HepG2 (cell line): Measurements from ENCODE around the gene CSNK1D. TPM values are rescaled to one million over a fixed set of nuclear protein-coding genes. Genes with fewer than 3 reads are reported as not detected.

Source experiments
- ETV6 ChIP-seq: sonication (generic); formaldehyde crosslinking; conservative IDR thresholded peaks from 2 replicates; pipeline ENCODE4 v1.4.0; 2020; ENCODE audit warnings: missing genetic modification reagents
- FOXA3 ChIP-seq: IDR thresholded peaks from 2 replicates; pipeline ENCODE4 v1.6.1; 2016; ENCODE audit warnings: missing genetic modification reagents, missing compliant biosample characterization
- GABPB1 ChIP-seq: IDR thresholded peaks from 2 replicates; pipeline ENCODE4 v1.6.1; 2016; ENCODE audit warnings: mild to moderate bottlenecking, missing genetic modification reagents, moderate library complexity, missing compliant biosample characterization
- NCOA5 ChIP-seq: sonication (generic); formaldehyde crosslinking; IDR thresholded peaks from 2 replicates; pipeline ENCODE4 v1.4.0; 2020; ENCODE audit warnings: missing genetic modification reagents
- SNAPC2 ChIP-seq: sonication (generic); formaldehyde crosslinking; IDR thresholded peaks from 2 replicates; pipeline ENCODE4 v1.8.1; 2022; ENCODE audit warnings: mild to moderate bottlenecking, missing genetic modification reagents
- TAF1 ChIP-seq: sonication (generic); formaldehyde crosslinking; IDR thresholded peaks from 2 replicates; pipeline ENCODE4 v1.4.0; 2020; ENCODE audit warnings: missing genetic modification reagents
- TCF7L2 ChIP-seq: IDR thresholded peaks from 2 replicates; pipeline ENCODE4 v1.6.1; 2011; ENCODE audit warnings: mild to moderate bottlenecking, low read depth, low read length, moderate library complexity
- YEATS2 ChIP-seq: sonication (generic); formaldehyde crosslinking; IDR thresholded peaks from 2 replicates; pipeline ENCODE4 v1.4.0; 2020; ENCODE audit warnings: missing genetic modification reagents, borderline replicate concordance
- ZFYVE20 ChIP-seq: sonication (generic); formaldehyde crosslinking; IDR thresholded peaks from 2 replicates; pipeline ENCODE4 v1.8.0; 2023; ENCODE audit warnings: low read depth, mild to moderate bottlenecking, moderate library complexity, missing genetic modification reagents, borderline replicate concordance
- ZNF17 ChIP-seq: sonication (generic); formaldehyde crosslinking; IDR thresholded peaks from 2 replicates; pipeline ENCODE4 v1.5.0; 2020; ENCODE audit warnings: mild to moderate bottlenecking, missing genetic modification reagents
- ZNF510 ChIP-seq: sonication (generic); formaldehyde crosslinking; IDR thresholded peaks from 2 replicates; pipeline ENCODE4 v1.4.0; 2020; ENCODE audit warnings: low read depth, mild to moderate bottlenecking, missing genetic modification reagents
- ZNF546 ChIP-seq: sonication (generic); formaldehyde crosslinking; conservative IDR thresholded peaks from 2 replicates; pipeline ENCODE4 v1.8.1; 2023; ENCODE audit warnings: mild to moderate bottlenecking, missing genetic modification reagents
- ZNF7 ChIP-seq: IDR thresholded peaks from 2 replicates; pipeline ENCODE4 v1.6.1; 2016; ENCODE audit warnings: missing biosample characterization, missing genetic modification reagents
- ZNF75D ChIP-seq: sonication (generic); formaldehyde crosslinking; IDR thresholded peaks from 2 replicates; pipeline ENCODE4 v1.8.1; 2023; ENCODE audit warnings: missing genetic modification reagents, mild to moderate bottlenecking, borderline replicate concordance
- ZNF790 ChIP-seq: sonication (generic); formaldehyde crosslinking; IDR thresholded peaks from 2 replicates; pipeline ENCODE4 v1.8.0; 2022; ENCODE audit warnings: missing genetic modification reagents, mild to moderate bottlenecking, borderline replicate concordance
- ZNF839 ChIP-seq: sonication (generic); formaldehyde crosslinking; IDR thresholded peaks from 2 replicates; pipeline ENCODE4 v1.4.0; 2020; ENCODE audit warnings: missing genetic modification reagents, mild to moderate bottlenecking, borderline replicate concordance
- polyA plus RNA-seq, 8 experiments: library from polyadenylated mRNA; depleted of rRNA in 3 of 8; stranded (reverse) in 7 of 8; unstranded in 1 of 8; fragments of >200 nt; fragmentation: Illumina TruSeq in 4 of 8; extraction: Trizol in 4 of 8; gene quantifications; 2 replicates each; pipeline versions ENCODE4 v1.2.1 to v1.2.3, GENCODE V29; 2011 to 2016; ENCODE audit warnings: low read depth in 4 of 8, missing spikeins in 1 of 8, mixed read lengths in 1 of 8; ENCODE audit not compliant: insufficient read depth in 1 of 8
- total RNA-seq, 5 experiments: library from RNA; depleted of rRNA; stranded (reverse); fragments of >200 nt; fragmentation: Illumina TruSeq; extraction: Trizol; gene quantifications; 2 replicates each; pipeline ENCODE4 v1.2.3, GENCODE V29; 2016; ENCODE audit warnings: low read depth in 1 of 5
- TF ChIP-seq, protein P1 (sequence below): sonication (generic); formaldehyde crosslinking; IDR thresholded peaks from 2 replicates; pipeline ENCODE4 v1.4.0; 2020; ENCODE audit warnings: low read depth, missing genetic modification reagents
- TF ChIP-seq, protein P2 (sequence below): sonication (generic); formaldehyde crosslinking; IDR thresholded peaks from 2 replicates; pipeline ENCODE4 v1.4.0; 2020; ENCODE audit warnings: missing genetic modification reagents
- TF ChIP-seq, protein P3 (sequence below): sonication (generic); formaldehyde crosslinking; conservative IDR thresholded peaks from 2 replicates; pipeline ENCODE4 v1.8.0; 2022; ENCODE audit warnings: low read depth, missing genetic modification reagents
- TF ChIP-seq, protein P4 (sequence below): sonication (generic); formaldehyde crosslinking; IDR thresholded peaks from 2 replicates; pipeline ENCODE4 v1.4.0; 2020; ENCODE audit warnings: missing genetic modification reagents, borderline replicate concordance

CSNK1D gene
- total and polyA plus RNA-seq, 2 of the 13 experiments (the other 11 are each of a cell fraction or from before 2014, with no cell fraction given), result 31.5 to 128 TPM

DNA sequence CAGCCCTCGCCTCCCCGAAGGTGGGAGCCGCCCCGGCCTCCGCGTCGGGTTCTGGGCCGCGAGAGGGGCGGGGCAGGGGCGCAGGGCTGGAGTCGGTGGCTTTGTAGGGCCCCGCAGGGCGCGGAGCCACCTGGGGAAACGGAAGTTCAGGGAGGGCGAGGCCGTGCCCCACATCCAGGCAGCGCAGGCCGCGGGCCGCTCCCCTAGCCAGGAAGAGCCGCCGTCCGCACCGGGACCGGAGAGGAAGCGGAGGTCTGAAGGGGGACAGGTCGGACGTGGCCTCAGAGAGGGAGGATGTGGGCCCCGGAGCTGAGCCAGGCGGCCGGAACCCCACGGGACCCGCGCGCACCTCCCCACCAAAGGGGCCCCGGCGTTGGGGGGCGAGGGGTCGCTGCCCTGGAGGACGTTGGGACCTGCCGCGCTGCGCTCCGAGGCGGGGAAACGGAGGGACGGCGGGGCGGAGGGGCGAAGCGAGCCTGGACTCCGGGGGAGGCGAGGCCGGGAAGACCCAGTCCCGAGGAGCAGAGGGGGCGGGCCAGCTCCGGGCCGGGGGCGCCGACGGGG, 45.1 kb downstream of the CSNK1D start (continued):
- TF ChIP-seq ZNF510 (no peak; the same call in 1 of the 2 replicates), ZFYVE20 (CRISPR knock-in tag) (no peak), ZNF75D (CRISPR knock-in tag) (no peak), ZNF17 (no peak), TAF1 (CRISPR knock-in tag) (no peak; the same call in 1 of the 2 replicates), ZNF790 (CRISPR knock-in tag) (no peak), ZNF546 (CRISPR knock-in tag) (peak; percentile 32; the same call in 1 of the 2 replicates), ZNF7 (no peak), NCOA5 (CRISPR knock-in tag) (no peak), GABPB1 (CRISPR knock-in tag) (peak; percentile 89), ZNF839 (CRISPR knock-in tag) (peak; percentile 54; the same call in 1 of the 2 replicates), TCF7L2 (no peak), YEATS2 (no peak), ETV6 (CRISPR knock-in tag) (no peak), SNAPC2 (no peak), FOXA3 (CRISPR knock-in tag) (peak; percentile 7; the same call in 1 of the 2 replicates)
- TF ChIP-seq, protein P1, sequence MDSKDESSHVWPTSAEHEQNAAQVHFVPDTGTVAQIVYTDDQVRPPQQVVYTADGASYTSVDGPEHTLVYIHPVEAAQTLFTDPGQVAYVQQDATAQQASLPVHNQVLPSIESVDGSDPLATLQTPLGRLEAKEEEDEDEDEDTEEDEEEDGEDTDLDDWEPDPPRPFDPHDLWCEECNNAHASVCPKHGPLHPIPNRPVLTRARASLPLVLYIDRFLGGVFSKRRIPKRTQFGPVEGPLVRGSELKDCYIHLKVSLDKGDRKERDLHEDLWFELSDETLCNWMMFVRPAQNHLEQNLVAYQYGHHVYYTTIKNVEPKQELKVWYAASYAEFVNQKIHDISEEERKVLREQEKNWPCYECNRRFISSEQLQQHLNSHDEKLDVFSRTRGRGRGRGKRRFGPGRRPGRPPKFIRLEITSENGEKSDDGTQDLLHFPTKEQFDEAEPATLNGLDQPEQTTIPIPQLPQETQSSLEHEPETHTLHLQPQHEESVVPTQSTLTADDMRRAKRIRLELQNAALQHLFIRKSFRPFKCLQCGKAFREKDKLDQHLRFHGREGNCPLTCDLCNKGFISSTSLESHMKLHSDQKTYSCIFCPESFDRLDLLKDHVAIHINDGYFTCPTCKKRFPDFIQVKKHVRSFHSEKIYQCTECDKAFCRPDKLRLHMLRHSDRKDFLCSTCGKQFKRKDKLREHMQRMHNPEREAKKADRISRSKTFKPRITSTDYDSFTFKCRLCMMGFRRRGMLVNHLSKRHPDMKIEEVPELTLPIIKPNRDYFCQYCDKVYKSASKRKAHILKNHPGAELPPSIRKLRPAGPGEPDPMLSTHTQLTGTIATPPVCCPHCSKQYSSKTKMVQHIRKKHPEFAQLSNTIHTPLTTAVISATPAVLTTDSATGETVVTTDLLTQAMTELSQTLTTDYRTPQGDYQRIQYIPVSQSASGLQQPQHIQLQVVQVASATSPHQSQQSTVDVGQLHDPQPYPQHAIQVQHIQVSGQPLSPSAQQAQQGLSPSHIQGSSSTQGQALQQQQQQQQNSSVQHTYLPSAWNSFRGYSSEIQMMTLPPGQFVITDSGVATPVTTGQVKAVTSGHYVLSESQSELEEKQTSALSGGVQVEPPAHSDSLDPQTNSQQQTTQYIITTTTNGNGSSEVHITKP (CRISPR knock-in tag), result no peak
- TF ChIP-seq, protein P2, sequence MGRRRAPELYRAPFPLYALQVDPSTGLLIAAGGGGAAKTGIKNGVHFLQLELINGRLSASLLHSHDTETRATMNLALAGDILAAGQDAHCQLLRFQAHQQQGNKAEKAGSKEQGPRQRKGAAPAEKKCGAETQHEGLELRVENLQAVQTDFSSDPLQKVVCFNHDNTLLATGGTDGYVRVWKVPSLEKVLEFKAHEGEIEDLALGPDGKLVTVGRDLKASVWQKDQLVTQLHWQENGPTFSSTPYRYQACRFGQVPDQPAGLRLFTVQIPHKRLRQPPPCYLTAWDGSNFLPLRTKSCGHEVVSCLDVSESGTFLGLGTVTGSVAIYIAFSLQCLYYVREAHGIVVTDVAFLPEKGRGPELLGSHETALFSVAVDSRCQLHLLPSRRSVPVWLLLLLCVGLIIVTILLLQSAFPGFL, result no peak
- TF ChIP-seq, protein P3, sequence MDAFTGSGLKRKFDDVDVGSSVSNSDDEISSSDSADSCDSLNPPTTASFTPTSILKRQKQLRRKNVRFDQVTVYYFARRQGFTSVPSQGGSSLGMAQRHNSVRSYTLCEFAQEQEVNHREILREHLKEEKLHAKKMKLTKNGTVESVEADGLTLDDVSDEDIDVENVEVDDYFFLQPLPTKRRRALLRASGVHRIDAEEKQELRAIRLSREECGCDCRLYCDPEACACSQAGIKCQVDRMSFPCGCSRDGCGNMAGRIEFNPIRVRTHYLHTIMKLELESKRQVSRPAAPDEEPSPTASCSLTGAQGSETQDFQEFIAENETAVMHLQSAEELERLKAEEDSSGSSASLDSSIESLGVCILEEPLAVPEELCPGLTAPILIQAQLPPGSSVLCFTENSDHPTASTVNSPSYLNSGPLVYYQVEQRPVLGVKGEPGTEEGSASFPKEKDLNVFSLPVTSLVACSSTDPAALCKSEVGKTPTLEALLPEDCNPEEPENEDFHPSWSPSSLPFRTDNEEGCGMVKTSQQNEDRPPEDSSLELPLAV, result peak; percentile 88
- TF ChIP-seq, protein P4, sequence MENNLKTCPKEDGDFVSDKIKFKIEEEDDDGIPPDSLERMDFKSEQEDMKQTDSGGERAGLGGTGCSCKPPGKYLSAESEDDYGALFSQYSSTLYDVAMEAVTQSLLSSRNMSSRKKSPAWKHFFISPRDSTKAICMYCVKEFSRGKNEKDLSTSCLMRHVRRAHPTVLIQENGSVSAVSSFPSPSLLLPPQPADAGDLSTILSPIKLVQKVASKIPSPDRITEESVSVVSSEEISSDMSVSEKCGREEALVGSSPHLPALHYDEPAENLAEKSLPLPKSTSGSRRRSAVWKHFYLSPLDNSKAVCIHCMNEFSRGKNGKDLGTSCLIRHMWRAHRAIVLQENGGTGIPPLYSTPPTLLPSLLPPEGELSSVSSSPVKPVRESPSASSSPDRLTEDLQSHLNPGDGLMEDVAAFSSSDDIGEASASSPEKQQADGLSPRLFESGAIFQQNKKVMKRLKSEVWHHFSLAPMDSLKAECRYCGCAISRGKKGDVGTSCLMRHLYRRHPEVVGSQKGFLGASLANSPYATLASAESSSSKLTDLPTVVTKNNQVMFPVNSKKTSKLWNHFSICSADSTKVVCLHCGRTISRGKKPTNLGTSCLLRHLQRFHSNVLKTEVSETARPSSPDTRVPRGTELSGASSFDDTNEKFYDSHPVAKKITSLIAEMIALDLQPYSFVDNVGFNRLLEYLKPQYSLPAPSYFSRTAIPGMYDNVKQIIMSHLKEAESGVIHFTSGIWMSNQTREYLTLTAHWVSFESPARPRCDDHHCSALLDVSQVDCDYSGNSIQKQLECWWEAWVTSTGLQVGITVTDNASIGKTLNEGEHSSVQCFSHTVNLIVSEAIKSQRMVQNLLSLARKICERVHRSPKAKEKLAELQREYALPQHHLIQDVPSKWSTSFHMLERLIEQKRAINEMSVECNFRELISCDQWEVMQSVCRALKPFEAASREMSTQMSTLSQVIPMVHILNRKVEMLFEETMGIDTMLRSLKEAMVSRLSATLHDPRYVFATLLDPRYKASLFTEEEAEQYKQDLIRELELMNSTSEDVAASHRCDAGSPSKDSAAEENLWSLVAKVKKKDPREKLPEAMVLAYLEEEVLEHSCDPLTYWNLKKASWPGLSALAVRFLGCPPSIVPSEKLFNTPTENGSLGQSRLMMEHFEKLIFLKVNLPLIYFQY, result no peak
